HG02763 (cell line): Measurements from ENCODE around the gene ORC4.
A peak's percentile ranks its signal among the peaks of the same experiment; 100 is the strongest.

Source experiments
- ATAC-seq: cut with Tn5 transposase; IDR thresholded peaks from one replicate; pipeline ENCODE4 v1.9.1; 2021; ENCODE audit warnings: mild to moderate bottlenecking, moderate library complexity; ENCODE audit not compliant: unreplicated experiment

Gene ORC4

GRCh38 chr2:148020111-148021058 is at the start of gene ORC4:
ORC4 (minus strand) TSS chr2:148020737; CDS start chr2:147975958, 44,779 bp downstream.
- ATAC-seq, result peak; percentile 82

GRCh38 chr2:148067801-148068200 is 47.3 kb upstream of the ORC4 start:
- ATAC-seq, result no peak

- no peak for ATAC-seq
These were observed 45.4 kb upstream of the ORC4 start for GRCh38 chr2:148065936-148066335.

DNA sequence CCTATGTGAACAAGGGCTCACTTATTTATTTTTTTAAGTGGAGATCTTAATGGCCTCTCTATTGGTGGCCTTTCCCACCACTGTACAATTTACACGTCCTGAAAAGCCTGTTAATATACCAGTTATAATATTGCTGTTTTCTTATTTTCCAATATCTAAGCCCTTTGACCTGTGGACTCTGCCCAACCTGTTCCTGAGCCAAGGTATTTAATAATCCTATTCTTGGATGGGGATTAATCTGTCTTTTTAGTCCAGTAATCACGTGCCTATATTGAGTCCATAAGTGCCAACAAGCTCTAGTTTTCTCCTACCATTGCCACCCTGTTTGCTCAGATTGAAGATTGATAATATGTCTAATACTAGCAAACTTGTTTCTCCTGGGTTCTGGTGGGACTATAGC is 43.1 kb upstream of the ORC4 start:
- ATAC-seq, result no peak

DNA sequence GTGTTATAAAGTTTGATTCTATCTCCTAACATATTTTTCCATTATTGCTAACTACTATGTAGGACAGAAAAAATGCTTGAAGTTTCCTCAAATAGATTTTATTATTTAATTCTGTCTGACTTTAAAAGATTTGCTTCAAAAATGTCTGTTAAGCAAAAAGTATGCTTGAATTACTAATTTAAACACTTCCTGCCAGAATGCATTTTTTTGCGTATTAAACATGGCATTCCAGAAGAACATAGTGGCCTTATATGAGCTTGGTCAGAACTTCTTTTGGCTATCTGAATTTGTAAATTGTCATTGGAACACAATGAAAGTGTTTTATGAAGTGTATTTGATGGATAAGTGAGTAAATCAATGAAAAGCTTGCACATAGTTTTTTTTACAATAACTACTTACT is 38.1 kb upstream of the ORC4 start:
- ATAC-seq, result no peak

DNA sequence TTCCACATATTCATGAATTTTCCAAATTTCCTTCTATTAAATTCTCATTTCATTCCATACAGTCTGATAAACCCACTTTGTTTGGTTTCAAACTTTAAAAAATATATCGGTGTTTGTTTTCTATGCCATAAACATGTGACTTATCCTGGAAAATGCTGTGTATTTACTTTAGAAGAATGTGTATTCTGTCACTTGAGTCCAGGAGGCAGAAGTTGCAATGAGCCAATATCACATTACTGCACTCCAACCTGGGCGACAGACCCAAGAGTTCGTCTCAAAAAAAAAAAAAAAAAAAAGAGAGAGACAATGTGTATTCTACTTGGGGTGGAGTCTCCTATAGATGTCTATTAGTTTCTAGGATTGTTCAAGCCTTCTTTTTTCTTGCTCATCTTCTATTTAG is 32.1 kb upstream of the ORC4 start:
- no peak for ATAC-seq

DNA sequence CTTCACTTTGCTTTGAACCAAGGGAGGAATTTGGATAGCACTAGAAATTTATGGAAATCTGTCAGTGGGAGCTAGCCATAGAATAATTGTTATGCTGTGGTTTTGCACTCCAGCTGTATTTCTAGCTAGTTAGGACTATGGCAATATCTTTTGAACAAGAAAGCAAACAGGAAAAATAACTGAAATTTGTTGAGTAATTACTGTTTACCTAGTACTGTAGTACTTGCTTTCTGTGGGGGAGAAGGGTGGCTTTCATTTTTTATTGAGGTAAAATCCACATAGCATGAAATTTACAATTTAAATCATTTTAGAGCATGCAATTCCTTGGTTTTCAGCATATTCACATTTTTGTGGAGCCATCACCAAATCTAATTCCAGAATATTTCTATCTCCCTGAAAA is 28.7 kb upstream of the ORC4 start:
- ATAC-seq, result no peak

- ATAC-seq, result peak; percentile 60
These were observed 28.1 kb upstream of the ORC4 start for GRCh38 chr2:148048475-148049221.

DNA sequence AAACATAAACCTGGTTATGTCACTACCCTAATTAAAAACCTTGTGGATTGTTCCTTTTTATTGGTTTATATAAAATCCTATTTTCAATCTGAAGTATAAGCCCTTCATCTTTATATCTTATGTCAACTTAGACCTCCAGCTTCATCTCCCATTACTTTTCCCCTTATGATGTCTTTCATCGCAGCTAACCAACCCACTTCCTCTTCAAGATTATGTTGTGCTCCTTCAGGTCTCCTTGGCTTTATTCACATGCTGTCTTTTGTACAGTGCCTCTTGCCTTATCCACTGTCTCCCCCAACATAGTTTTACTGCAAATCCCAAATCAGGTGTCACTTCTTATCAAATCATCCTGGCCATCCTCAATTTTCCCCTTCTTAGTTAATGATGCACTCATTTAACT is 26.3 kb upstream of the ORC4 start:
- ATAC-seq, result no peak

DNA sequence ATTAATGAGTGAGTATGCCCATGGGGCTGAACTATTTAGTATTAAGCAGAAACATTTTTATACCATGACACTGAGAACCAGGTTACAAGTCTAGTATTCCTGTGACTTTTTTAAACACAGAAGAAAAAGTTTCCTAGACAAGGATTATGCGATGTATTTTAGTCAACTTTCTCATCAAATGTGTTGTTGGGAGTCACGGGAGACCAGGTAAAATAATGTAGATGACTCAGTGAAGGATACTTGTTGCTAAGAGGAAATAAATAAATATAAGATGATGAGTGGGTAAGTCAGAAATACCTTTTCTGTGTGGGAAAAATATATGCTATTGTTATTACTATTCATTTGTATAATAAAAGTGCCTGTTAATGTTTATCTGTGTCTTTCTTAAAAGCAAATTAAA is 23.8 kb upstream of the ORC4 start:
- ATAC-seq, result no peak

DNA sequence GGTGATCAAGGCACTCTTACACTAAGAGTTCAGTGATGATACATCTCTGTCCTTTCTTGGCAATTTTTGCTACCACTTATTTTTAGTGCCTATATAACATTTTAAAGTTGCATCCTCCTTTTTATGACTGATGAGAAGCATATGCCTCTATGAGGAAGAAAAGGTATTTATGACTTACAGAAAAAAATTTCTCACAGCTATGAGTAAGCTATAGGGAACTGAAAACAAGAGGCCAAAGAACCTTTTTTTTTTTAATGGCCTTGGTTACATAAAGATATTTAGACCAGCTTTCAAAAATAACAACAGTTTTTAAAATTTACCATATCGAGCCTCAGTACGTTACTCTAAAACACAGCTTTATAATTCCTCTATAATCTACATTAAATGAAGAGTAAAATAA is 21.7 kb upstream of the ORC4 start:
- peak; percentile 80 for ATAC-seq

GRCh38 chr2:148039783-148040182 is 19.2 kb upstream of the ORC4 start:
- no peak for ATAC-seq

DNA sequence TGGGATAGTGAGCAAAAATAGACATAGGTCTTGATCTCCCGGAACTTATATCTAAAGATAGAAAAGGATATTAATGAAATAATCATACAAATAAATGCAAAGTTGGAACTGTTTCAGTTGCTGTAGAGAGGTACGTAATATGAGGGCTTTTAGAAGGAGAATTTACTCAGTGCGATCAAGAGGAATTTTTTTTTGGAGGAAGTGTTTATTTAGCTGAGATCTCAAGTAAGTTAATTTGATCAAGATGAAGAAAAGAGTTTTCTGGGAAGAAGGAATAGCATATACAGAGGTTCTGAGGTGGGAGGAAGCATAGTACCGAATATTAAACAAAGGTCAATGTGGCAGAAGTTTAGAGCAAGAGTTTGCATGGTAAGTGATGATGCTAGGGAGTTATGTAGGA is 11.7 kb upstream of the ORC4 start:
- no peak for ATAC-seq

GRCh38 chr2:148031152-148031551 is 10.6 kb upstream of the ORC4 start:
- no peak for ATAC-seq

GRCh38 chr2:148028781-148029180 is 8.2 kb upstream of the ORC4 start:
- ATAC-seq, result no peak

DNA sequence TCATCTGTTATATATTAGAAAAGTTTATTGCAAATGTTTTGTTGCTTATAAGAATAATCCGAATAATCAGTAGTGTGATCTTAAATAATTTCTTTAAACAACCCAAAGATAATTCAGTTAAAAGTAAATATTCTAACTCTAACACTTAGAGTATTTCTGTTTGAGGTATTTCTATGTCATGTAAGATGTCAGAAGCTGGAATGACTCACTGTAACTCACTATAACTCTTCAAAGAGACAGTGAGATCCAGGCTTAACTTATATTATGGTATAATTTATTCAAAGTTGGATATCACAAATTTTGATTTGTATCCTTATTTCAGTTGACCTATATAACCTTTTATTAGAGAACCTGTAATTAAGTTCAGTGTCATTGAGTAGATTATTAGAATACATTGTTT is 7.3 kb upstream of the ORC4 start:
- ATAC-seq, result no peak

DNA sequence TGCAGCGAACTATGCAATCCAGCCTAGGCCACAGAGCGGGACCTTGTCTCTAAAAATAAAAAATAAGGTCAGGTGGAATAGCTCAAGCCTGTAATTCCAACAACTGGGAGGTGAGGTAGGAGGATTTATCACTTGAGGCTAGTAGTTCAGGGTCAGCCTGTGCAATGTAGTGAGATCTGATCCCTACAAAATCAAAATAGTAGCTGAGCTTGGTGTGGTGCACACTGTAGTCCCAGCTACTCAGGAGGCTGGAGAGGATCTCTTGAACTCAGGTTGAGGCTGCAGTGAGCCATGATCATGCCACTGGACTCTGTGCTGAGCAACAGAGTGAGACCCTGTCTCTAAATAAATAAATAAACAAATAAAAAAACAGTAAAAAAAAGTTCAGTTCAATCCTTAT is 6.0 kb upstream of the ORC4 start:
- no peak for ATAC-seq

- peak; percentile 30 for ATAC-seq
These were observed 3.3 kb upstream of the ORC4 start for GRCh38 chr2:148023861-148024260.

DNA sequence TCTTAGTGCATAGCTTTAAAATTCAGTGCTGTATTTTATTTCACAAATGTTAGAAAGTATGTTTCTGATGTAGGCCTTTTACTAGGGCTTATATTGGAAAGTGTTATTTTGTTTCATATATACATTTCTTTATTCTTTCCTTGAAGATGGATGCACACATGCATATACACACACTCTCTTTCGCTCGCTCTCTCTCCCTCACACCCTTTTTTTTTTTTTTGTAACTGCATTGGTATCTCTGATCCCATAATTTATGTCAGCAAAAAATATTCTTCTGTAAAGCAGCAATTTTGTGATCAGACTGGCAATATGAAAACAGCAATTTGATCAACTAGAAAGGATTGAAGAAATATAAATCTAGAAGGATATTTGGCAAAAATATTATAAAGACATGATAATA is 2.3 kb upstream of the ORC4 start:
- no peak for ATAC-seq

GRCh38 chr2:148022351-148022750 is 1.8 kb upstream of the ORC4 start:
- no peak for ATAC-seq

GRCh38 chr2:148021886-148022285 is 1.3 kb upstream of the ORC4 start:
- ATAC-seq, result no peak
